Common myeloid progenitor, CD34-positive (primary cell): ENCODE measurements around the gene CLASRP.

Experiments used
- CTCF ChIA-PET: fragments of 350-600 bp; sonication (Branson Sonifier 250); formaldehyde crosslinking; loops from one replicate; lab custom pipeline; 2021; ENCODE audit warnings: antibody characterized with exemption; lab: Charles Lee
- POLR2A ChIA-PET: fragments of 350-600 bp; sonication (Branson Sonifier 250); formaldehyde crosslinking; loops from one replicate; lab custom pipeline; 2021; ENCODE audit warnings: antibody characterized with exemption; lab: Charles Lee
- DNase-seq, 3 donors: peaks; one replicate each; pipeline versions ENCODE4 v3.0.0 to v3.0.0-alpha.2; 2013
- H3K27ac ChIP-seq, 2 experiments: 1 replicate in 1 of 2; 2 replicates in 1 of 2; pipeline ENCODE4 v1.7.0; 2013; ENCODE audit warnings: inconsistent platforms in 2 of 2, low read length in 2 of 2, mild to moderate bottlenecking in 2 of 2, low read depth in 1 of 2, moderate library complexity in 1 of 2; ENCODE audit not compliant: severe bottlenecking in 2 of 2, insufficient read depth in 1 of 2, poor library complexity in 1 of 2
- H3K27me3 ChIP-seq, 5 experiments: replicated peaks in 2 of 5; 1 replicate in 3 of 5; 2 replicates in 2 of 5; pipeline versions ENCODE4 v1.6.1 to v1.7.0; 2013; ENCODE audit warnings: low read length in 4 of 5, mild to moderate bottlenecking in 2 of 5, moderate library complexity in 2 of 5, inconsistent platforms in 1 of 5; ENCODE audit not compliant: insufficient read depth in 5 of 5, control insufficient read depth in 4 of 5
- H3K36me3 ChIP-seq, 4 experiments: 1 replicate in 2 of 4; 2 replicates in 2 of 4; pipeline versions ENCODE4 v1.6.1 to v1.7.0; 2013; ENCODE audit warnings: low read length in 3 of 4, control low read depth in 1 of 4, mild to moderate bottlenecking in 1 of 4; ENCODE audit not compliant: control insufficient read depth in 4 of 4, insufficient read depth in 4 of 4
- H3K4me1 ChIP-seq, 4 experiments: 1 replicate in 3 of 4; 2 replicates in 1 of 4; pipeline versions ENCODE4 v1.6.1 to v1.7.1; 2013; ENCODE audit warnings: low read length in 3 of 4, mild to moderate bottlenecking in 3 of 4, control low read depth in 1 of 4, inconsistent platforms in 1 of 4, moderate library complexity in 1 of 4; ENCODE audit not compliant: control insufficient read depth in 4 of 4, insufficient read depth in 4 of 4; ENCODE audit errors: control extremely low read depth in 1 of 4
- H3K4me3 ChIP-seq, 7 experiments: 1 replicate in 4 of 7; 2 replicates in 3 of 7; pipeline versions ENCODE4 v1.5.1 to v1.7.0; 2013; ENCODE audit warnings: mild to moderate bottlenecking in 7 of 7, low read length in 6 of 7, moderate library complexity in 6 of 7, inconsistent platforms in 2 of 7, low read depth in 2 of 7, control low read depth in 1 of 7; ENCODE audit not compliant: insufficient read depth in 4 of 7, control insufficient read depth in 1 of 7; ENCODE audit errors: extremely low read depth in 1 of 7
- H3K9me3 ChIP-seq, 5 experiments: 1 replicate in 4 of 5; 2 replicates in 1 of 5; pipeline versions ENCODE4 v1.6.1 to v1.7.1; 2013; ENCODE audit warnings: low read length in 4 of 5, mild to moderate bottlenecking in 2 of 5, inconsistent platforms in 1 of 5, low read depth in 1 of 5, moderate library complexity in 1 of 5; ENCODE audit not compliant: control insufficient read depth in 4 of 5, insufficient read depth in 2 of 5; ENCODE audit errors: control extremely low read depth in 1 of 5
- WGBS: methylation state at CpG from one replicate; pipeline ENCODE4 v1.1.5; 2013; ENCODE audit not compliant: insufficient coverage; 5-methylcytosine and 5-hydroxymethylcytosine counted together

The CLASRP gene

DNA sequence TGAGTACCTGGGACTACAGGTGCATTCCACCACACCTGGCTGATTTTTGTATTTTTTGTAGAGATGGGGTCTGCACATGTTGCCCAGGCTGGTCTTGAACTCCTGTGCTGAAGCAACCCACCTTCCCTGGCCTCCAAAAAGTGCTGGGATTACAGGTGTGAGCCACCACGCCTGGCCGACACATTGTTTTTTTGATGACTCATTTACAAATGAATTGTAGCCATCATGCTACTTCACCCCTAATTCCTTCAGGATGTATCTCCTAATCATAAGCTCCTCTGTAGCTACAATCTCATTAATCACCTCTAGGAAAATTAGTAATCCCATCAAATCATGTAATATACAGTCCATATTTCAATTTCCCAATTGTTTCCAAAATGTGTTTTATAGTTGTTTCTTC lies 19.7 kb upstream of the CLASRP start:
- Histone ChIP-seq H3K9me3 (no peaks in the 10 kb centered on the region), H3K4me3 (no peak overlapping the region), H3K27me3 (no peaks in the 10 kb centered on the region), H3K36me3 (peaks cover 0 to 14% (median 8%) of the 10 kb centered on the region in 4 experiments), H3K4me1 (no peaks in the 10 kb centered on the region), H3K27ac (no peak overlapping the region)
- no peak for DNase-seq
- ChIA-PET POLR2A (interaction anchor here (0.6 to 1.6 kb wide), 3 partner anchors 18 to 28 kb away, joined by 3 read pairs; partner anchors contain the start of gene RELB), CTCF (interaction anchor here (1.0 to 2.8 kb wide), 5 partner anchors 10 to 41 kb away, joined by 3 to 8 read pairs (median 4); no protein-coding TSS in a partner anchor)
- WGBS: 96% methylated on average over 2 of the region's 2 CpGs

DNA sequence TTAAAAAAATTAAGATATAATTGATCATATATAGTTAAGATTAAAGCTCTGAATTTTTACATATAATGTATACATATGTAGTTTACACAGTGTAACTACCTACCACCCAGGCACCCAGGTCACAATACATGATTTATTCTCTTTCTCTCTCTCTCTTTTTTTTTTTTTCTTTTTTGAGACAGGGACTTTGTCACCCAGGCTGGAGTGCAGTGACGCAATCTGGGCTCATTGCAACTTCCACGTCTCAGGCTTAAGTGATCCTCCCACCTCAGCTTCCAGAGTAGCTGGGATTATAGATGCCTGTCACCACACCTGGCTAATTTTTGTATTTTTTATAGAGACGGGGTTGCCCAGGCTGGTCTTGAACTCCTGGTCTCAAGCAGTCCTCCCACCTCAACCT lies 18.8 kb upstream of the CLASRP start:
- 97% methylated on average over 3 of the region's 3 CpGs for WGBS
- H3K9me3 ChIP-seq: no peaks in the 10 kb centered on the region
- ChIA-PET POLR2A (interaction anchor here (0.6 to 1.0 kb wide), 3 partner anchors 8 to 19 kb away, joined by 3 to 6 read pairs (median 4); partner anchors contain the start of gene CLASRP), CTCF (interaction anchor here (1.0 to 2.8 kb wide), 4 partner anchors 9 to 111 kb away, joined by 3 to 8 read pairs (median 5); no protein-coding TSS in a partner anchor)
- no peak for DNase-seq
- no peak overlapping the region for H3K4me3 ChIP-seq
- H3K27me3 ChIP-seq: no peaks in the 10 kb centered on the region
- H3K27ac ChIP-seq: no peak overlapping the region
- no peaks in the 10 kb centered on the region for H3K4me1 ChIP-seq
- H3K36me3 ChIP-seq: peaks cover 0 to 12% (median 6%) of the 10 kb centered on the region in 4 experiments

DNA sequence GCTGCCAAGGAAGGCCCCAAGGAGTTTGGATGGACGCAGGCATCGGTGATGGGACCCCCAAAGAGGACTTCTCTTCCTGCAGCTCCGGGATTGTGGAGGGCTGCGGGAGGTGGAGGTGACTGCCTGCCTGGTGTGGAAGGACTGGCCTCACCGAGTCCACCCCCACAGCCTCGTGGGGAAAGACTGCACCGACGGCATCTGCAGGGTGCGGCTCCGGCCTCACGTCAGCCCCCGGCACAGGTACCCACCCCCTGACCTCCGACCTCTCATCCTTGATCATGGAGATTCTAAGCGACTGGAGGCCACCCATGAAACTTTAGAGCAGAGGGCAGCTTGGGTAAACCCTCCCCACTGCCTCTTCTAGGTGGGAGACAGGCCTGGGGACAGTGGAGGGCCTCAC lies 16.9 kb upstream of the CLASRP start:
- CTCF ChIA-PET: interaction anchor here (0.6 to 1.7 kb wide), 3 partner anchors 14 to 32 kb away, joined by 3 to 5 read pairs (median 4); partner anchors contain the start of gene CLASRP
- DNase-seq: no peak
- Histone ChIP-seq H3K4me3 (no peak overlapping the region), H3K9me3 (no peaks in the 10 kb centered on the region), H3K27ac (no peak overlapping the region), H3K36me3 (peaks cover 0 to 12% (median 8%) of the 10 kb centered on the region in 4 experiments), H3K4me1 (no peaks in the 10 kb centered on the region), H3K27me3 (no peaks in the 10 kb centered on the region)
- POLR2A ChIA-PET: interaction anchor here (0.6 to 0.9 kb wide), 2 partner anchors 17 to 182 kb away, joined by 3 to 4 read pairs; partner anchors contain the start of gene CLASRP
- WGBS: 96% methylated on average over 13 of the region's 14 CpGs

DNA sequence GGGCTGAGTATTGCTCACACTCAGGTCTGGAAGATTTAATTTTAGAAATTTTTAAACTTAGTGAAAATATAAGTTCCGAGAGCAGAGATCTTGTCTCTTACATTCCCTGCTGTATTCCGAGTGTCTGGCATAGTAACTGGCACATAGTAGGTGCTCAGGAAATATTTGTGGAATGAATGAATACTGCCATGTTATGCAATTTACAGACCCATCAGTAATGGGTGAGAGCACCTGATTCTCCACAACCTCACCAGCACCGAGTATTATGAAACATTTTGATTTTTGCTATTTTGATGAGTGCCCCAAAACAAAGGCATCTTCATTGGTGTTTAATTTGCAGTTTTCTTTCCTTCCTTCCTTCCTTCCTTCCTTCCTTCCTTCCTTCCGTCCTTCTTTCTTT lies 15.8 kb upstream of the CLASRP start:
- H3K9me3 ChIP-seq: no peaks in the 10 kb centered on the region
- no peak for DNase-seq
- ChIA-PET CTCF (interaction anchor here (1.7 kb wide), 1 partner anchor 16 kb away, joined by 5 read pairs; the partner anchor contains the start of gene CLASRP), POLR2A (no interaction called here)
- no peak overlapping the region for H3K4me3 ChIP-seq
- WGBS: 91% methylated on average over 4 of the region's 4 CpGs
- no peaks in the 10 kb centered on the region for H3K4me1 ChIP-seq
- H3K27me3 ChIP-seq: no peaks in the 10 kb centered on the region
- H3K36me3 ChIP-seq: peaks cover 0 to 17% (median 9%) of the 10 kb centered on the region in 4 experiments
- H3K27ac ChIP-seq: no peak overlapping the region

DNA sequence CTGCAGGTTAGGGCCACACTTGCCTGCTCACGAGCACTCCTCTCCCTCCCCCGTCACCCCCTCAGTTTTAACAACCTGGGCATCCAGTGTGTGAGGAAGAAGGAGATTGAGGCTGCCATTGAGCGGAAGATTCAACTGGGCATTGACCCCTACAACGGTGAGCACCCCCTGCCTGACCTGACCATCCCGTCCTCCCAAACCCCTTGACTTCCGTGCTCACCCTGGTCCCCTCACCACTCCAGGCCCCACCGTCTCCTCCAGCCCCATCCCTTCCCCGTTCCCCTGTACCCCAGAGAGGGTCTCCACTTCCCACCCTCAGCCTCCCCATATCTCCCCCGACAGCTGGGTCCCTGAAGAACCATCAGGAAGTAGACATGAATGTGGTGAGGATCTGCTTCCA lies 13.6 kb upstream of the CLASRP start:
- H3K4me3 ChIP-seq: no peak overlapping the region
- H3K9me3 ChIP-seq: no peaks in the 10 kb centered on the region
- POLR2A ChIA-PET: no interaction called here
- DNase-seq: no peak
- no peak overlapping the region for H3K27ac ChIP-seq
- 93% methylated on average over 3 of the region's 9 CpGs for WGBS
- H3K27me3 ChIP-seq: no peaks in the 10 kb centered on the region
- peaks cover 9 to 30% (median 12%) of the 10 kb centered on the region in 4 experiments for H3K36me3 ChIP-seq
- CTCF ChIA-PET: no interaction called here
- no peaks in the 10 kb centered on the region for H3K4me1 ChIP-seq

DNA sequence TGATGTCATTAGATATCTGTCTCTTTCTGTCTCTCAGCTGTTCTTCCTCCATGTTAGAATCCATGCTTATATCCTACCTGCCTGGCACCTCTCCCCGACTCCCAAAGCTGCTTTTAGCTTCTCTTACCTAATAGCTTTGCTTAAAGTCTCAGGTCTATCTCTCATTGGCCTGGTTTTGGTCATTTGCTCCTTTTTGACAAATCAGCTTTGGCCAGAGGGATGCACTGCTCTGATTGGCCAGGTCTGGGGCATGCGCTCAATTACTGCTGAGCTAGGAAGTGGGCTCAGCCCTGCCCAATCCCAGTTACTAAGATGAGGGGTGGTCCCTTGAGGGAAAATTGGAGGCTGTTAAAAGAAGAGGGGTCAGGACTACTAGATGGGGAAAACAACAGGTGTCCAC lies 11.5 kb upstream of the CLASRP start:
- no peak overlapping the region for H3K27ac ChIP-seq
- H3K27me3 ChIP-seq: no peaks in the 10 kb centered on the region
- peaks cover 11 to 35% (median 18%) of the 10 kb centered on the region in 4 experiments for H3K36me3 ChIP-seq
- 100% methylated on average over 2 of the region's 2 CpGs for WGBS
- ChIA-PET CTCF (interaction anchor here (0.6 to 1.3 kb wide), 3 partner anchors 32 to 111 kb away, joined by 3 read pairs; no protein-coding TSS in a partner anchor), POLR2A (interaction anchor here (1.0 kb wide), 1 partner anchor 17 kb away, joined by 3 read pairs; no protein-coding TSS in a partner anchor)
- H3K4me3 ChIP-seq: no peak overlapping the region
- no peak for DNase-seq
- H3K4me1 ChIP-seq: no peaks in the 10 kb centered on the region
- peaks cover 0 to 2% (median 0%) of the 10 kb centered on the region in 5 experiments for H3K9me3 ChIP-seq

DNA sequence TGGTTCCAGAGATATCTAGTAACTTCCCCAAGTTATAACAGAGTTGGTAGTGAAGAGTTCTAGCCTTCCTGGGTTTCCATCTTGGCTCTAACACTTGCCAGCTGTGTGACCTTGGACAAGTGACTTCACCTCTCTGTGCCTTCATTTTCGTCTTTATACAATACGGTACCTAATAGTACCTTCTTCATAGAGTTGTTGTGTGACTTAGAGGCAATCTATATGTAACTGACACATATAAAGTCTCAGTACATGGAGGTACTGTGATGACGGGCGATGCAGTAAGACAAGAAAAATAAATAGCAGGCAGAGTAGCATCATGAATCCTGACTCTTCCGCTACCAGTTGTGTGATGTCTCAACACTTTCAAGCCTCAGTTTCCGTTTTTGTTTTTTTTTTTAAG lies 8.0 kb upstream of the CLASRP start:
- Histone ChIP-seq H3K27ac (no peak overlapping the region), H3K36me3 (peaks cover 3 to 53% (median 24%) of the 10 kb centered on the region in 4 experiments), H3K4me3 (no peak overlapping the region), H3K27me3 (no peaks in the 10 kb centered on the region), H3K4me1 (no peaks in the 10 kb centered on the region), H3K9me3 (peaks cover 0 to 5% (median 0%) of the 10 kb centered on the region in 5 experiments)
- ChIA-PET CTCF (interaction anchor here (0.7 to 2.5 kb wide), 3 partner anchors 12 to 29 kb away, joined by 3 to 7 read pairs (median 4); no protein-coding TSS in a partner anchor), POLR2A (no interaction called here)
- 100% methylated on average over 4 of the region's 6 CpGs for WGBS
- no peak for DNase-seq
